IMR-90 (cell line): ENCODE measurements around the gene KIAA0513.

Experiments used
- BHLHE40 ChIP-seq: fragments of 150-350 bp; IDR thresholded peaks from 2 replicates; pipeline ENCODE4 v1.6.1; 2016; ENCODE audit warnings: mild to moderate bottlenecking, low read depth, low read length
- CEBPB ChIP-seq: IDR thresholded peaks from 2 replicates; pipeline ENCODE4 v1.6.1; 2012; ENCODE audit warnings: low read depth, low read length, improper control_type of control experiment
- CHD1 ChIP-seq: IDR thresholded peaks from 2 replicates; pipeline ENCODE4 v1.6.1; 2012; ENCODE audit warnings: low read depth, low read length, improper control_type of control experiment
- FOS ChIP-seq: fragments of 150-350 bp; IDR thresholded peaks from 2 replicates; pipeline ENCODE4 v1.6.1; 2016; ENCODE audit warnings: low read depth, low read length
- MAFK ChIP-seq: IDR thresholded peaks from 2 replicates; pipeline ENCODE4 v1.6.1; 2012; ENCODE audit warnings: low read depth, low read length, improper control_type of control experiment
- MXI1 ChIP-seq: IDR thresholded peaks from 2 replicates; pipeline ENCODE4 v1.6.1; 2012; ENCODE audit warnings: low read depth, mild to moderate bottlenecking, low read length, moderate library complexity, borderline replicate concordance
- NFE2L2 ChIP-seq: fragments of 150-350 bp; IDR thresholded peaks from 2 replicates; pipeline ENCODE4 v1.6.1; 2016; ENCODE audit warnings: low read depth, mild to moderate bottlenecking, low read length
- POLR2A ChIP-seq: IDR thresholded peaks from 2 replicates; pipeline ENCODE4 v1.6.1; 2012; ENCODE audit warnings: mild to moderate bottlenecking, low read depth, low read length
- RAD21 ChIP-seq: IDR thresholded peaks from 2 replicates; pipeline ENCODE4 v1.6.1; 2012; ENCODE audit warnings: low read length, improper control_type of control experiment
- RCOR1 ChIP-seq: IDR thresholded peaks from 2 replicates; pipeline ENCODE4 v1.6.1; 2012; ENCODE audit warnings: mild to moderate bottlenecking, low read length, improper control_type of control experiment; ENCODE audit not compliant: insufficient replicate concordance
- RFX5 ChIP-seq: IDR thresholded peaks from 2 replicates; pipeline ENCODE4 v1.8.0; 2012; ENCODE audit warnings: low read depth, mild to moderate bottlenecking, low read length, moderate library complexity
- TF ChIP-seq, protein P1 (sequence below): conservative IDR thresholded peaks from 2 replicates; pipeline ENCODE4 v1.5.1; 2012; ENCODE audit warnings: mild to moderate bottlenecking, low read depth, low read length, improper control_type of control experiment
- TF ChIP-seq, protein P2 (sequence below): fragments of 150-350 bp; IDR thresholded peaks from 2 replicates; pipeline ENCODE4 v1.6.1; 2016; ENCODE audit warnings: low read depth, mild to moderate bottlenecking, low read length, moderate library complexity, borderline replicate concordance

DNA sequence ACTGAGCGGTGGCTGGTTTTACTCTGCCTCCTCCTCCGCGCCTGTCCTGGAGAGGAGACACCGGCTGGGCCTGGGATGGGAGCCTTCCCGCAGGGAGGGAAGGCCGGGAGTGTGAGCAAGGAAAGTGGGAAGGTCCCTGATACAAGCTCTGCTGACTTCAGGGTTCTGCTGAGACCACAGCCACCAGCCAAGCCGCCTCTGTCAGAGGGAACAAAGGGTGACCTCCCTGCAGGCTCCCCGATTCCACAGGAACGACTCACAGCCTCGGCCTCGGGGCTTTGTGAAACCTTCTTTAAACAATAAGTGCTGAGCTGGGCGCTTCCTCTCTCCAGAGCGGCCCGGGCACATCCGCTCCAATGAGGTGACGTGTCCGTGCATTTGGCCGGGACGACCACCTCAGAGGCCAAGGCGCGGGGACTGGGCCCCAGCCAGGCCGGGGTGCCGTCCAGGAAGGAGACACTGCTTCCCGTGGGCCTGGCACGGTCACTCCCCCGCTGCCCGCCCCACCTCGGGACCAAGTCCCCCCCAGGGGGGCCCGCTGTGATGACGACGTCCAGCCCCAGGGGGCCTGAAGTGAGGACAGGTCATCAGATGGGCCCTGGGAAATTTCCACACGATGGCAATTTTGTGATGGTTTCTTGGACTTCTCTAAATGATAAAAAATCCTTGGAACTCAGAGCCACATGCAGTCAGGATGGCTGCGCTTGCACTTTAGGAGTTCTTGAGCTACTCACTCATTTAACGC lies 96.5 kb downstream of the KIAA0513 start:
- TF ChIP-seq, protein P1, sequence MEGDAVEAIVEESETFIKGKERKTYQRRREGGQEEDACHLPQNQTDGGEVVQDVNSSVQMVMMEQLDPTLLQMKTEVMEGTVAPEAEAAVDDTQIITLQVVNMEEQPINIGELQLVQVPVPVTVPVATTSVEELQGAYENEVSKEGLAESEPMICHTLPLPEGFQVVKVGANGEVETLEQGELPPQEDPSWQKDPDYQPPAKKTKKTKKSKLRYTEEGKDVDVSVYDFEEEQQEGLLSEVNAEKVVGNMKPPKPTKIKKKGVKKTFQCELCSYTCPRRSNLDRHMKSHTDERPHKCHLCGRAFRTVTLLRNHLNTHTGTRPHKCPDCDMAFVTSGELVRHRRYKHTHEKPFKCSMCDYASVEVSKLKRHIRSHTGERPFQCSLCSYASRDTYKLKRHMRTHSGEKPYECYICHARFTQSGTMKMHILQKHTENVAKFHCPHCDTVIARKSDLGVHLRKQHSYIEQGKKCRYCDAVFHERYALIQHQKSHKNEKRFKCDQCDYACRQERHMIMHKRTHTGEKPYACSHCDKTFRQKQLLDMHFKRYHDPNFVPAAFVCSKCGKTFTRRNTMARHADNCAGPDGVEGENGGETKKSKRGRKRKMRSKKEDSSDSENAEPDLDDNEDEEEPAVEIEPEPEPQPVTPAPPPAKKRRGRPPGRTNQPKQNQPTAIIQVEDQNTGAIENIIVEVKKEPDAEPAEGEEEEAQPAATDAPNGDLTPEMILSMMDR, result no peak
- TF ChIP-seq CHD1 (no peak), RAD21 (no peak), NFE2L2 (no peak), RCOR1 (no peak), POLR2A (peak; percentile 37), MAFK (peak; percentile 88), FOS (no peak), MXI1 (no peak), CEBPB (no peak), BHLHE40 (no peak), RFX5 (no peak)
- TF ChIP-seq, protein P2, sequence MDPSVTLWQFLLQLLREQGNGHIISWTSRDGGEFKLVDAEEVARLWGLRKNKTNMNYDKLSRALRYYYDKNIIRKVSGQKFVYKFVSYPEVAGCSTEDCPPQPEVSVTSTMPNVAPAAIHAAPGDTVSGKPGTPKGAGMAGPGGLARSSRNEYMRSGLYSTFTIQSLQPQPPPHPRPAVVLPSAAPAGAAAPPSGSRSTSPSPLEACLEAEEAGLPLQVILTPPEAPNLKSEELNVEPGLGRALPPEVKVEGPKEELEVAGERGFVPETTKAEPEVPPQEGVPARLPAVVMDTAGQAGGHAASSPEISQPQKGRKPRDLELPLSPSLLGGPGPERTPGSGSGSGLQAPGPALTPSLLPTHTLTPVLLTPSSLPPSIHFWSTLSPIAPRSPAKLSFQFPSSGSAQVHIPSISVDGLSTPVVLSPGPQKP, result no peak
